ENCODE data around the gene NMRK2. TPM values are rescaled to one million over a fixed set of nuclear protein-coding genes. Genes with fewer than 3 reads are reported as not detected.
A peak's percentile ranks its signal among the peaks of the same experiment; 100 is the strongest.

NMRK2 gene
- polyA plus RNA-seq, 3 donors, result not detected

DNA sequence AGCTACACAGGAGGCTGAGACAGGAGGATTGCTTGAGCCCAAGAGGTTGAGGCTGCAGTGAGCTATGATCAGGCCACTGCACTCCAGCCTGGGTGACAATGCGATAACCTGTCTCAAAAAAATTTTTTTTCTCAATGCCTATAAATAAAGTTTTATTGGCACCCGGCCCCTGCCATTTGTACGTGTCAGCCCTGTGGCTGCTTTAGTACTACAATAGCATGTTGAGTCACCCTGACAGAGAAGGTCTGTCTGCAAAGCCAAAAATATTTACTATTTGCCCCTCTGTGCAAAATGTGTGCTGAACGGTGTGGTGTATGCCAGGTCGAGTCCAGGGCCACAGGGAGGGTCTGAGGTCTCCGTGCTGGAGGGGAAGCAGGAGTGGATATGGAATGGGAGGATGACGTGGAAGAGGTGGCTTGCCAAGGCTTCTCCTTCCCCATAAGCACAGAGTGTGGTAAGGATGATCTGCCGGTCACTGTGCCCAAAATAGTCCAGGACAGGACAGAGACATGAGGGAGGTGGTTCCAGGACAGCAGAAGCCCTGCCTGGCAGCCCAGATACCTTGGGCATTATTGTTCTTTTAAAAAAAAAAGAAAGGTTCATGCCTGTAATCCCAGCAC is 10.0 kb downstream of the NMRK2 start:
- DNase-seq, result no peak
- intact Hi-C loops (cut with micrococcal nuclease), result no loop called here
- 94% methylated on average over 3 of the region's 8 CpGs for WGBS (ENCODE audit: insufficient coverage)
- Mint-ChIP-seq H3K27ac (no peak overlapping the region), H3K9me3 (peaks cover 0 to 2% (median 0%) of the 10 kb centered on the region in 7 donors), H3K4me3 (no peak overlapping the region), H3K36me3 (no peaks in the 10 kb centered on the region), H3K4me1 (peaks cover 13% of the 10 kb centered on the region), H3K27me3 (ENCODE audit: low read depth in 3 of 3) (peaks cover 0 to 5% (median 4%) of the 10 kb centered on the region in 3 donors)
- no peaks in the 10 kb centered on the region for H3K9me3 ChIP-seq (replicated peaks in 1 of 2; ENCODE audit: control insufficient read depth in 1 of 2, insufficient read depth in 1 of 2, low read length in 2 of 2)
- H3K27ac ChIP-seq (ENCODE audit: low read depth in 1 of 2, low read length in 2 of 2), result no peak overlapping the region
- no peak overlapping the region for H3K4me2 ChIP-seq (replicated peaks; ENCODE audit: extremely low read depth, low read length, poor library complexity, severe bottlenecking)
- no peaks in the 10 kb centered on the region for H3K27me3 ChIP-seq (ENCODE audit: control insufficient read depth in 2 of 2, insufficient read depth in 2 of 2, low read length in 2 of 2)
- H3K79me2 ChIP-seq (ENCODE audit: insufficient read depth, low read length), result no peaks in the 10 kb centered on the region
- H3K36me3 ChIP-seq (replicated peaks in 1 of 2; ENCODE audit: control insufficient read depth in 1 of 2, insufficient read depth in 2 of 2, low read length in 2 of 2), result no peaks in the 10 kb centered on the region
- peaks cover 11 to 13% of the 10 kb centered on the region in 2 donors for H3K4me1 ChIP-seq (ENCODE audit: control insufficient read depth in 1 of 2, insufficient read depth in 2 of 2, low read length in 2 of 2)
- H2AFZ ChIP-seq (ENCODE audit: insufficient read depth, low read depth, low read length, poor library complexity, severe bottlenecking), result no peak overlapping the region
- H4K20me1 ChIP-seq (ENCODE audit: insufficient read depth, low read length), result no peaks in the 10 kb centered on the region
- TF ChIP-seq, protein P1, sequence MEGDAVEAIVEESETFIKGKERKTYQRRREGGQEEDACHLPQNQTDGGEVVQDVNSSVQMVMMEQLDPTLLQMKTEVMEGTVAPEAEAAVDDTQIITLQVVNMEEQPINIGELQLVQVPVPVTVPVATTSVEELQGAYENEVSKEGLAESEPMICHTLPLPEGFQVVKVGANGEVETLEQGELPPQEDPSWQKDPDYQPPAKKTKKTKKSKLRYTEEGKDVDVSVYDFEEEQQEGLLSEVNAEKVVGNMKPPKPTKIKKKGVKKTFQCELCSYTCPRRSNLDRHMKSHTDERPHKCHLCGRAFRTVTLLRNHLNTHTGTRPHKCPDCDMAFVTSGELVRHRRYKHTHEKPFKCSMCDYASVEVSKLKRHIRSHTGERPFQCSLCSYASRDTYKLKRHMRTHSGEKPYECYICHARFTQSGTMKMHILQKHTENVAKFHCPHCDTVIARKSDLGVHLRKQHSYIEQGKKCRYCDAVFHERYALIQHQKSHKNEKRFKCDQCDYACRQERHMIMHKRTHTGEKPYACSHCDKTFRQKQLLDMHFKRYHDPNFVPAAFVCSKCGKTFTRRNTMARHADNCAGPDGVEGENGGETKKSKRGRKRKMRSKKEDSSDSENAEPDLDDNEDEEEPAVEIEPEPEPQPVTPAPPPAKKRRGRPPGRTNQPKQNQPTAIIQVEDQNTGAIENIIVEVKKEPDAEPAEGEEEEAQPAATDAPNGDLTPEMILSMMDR (IDR thresholded peaks at IDR 0.05), result no peak
- H3K9ac ChIP-seq (ENCODE audit: insufficient read depth, low read length, poor library complexity, severe bottlenecking), result no peak overlapping the region
- no peak overlapping the region for H3K4me3 ChIP-seq (replicated peaks in 1 of 3; ENCODE audit: low read depth in 2 of 3, low read length in 3 of 3)

DNA sequence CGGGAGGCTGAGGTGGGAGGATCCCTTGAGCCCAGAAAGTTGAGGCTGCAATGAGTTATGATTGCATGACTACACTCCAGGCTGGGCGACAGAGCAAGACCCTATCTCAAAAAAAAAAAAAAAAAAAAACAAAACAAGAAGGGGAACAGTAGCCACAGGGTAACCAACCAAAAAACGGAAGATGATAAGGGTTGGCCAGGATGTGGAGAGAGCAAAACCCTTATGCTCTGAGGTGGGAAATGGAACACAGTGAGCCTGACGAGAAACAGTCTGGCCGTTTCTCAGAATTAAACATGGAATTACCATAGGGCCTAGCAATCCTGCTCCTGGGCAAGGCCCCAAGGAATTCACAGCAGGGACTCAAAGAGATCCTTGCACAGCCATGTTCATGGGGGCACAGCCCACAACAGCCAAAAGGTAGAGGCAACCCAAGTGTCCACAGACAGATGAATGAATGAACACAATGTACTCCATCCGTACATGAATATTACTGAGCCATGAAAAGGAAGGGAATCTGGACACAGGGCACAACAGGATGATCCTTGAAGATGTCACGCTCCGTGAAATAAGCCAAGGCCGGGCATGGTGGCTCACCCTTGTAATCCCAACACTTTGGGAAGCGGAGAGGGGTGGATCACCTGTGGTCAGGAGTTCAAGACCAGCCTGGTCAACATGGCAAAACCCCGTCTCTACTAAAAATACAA is 11.3 kb downstream of the NMRK2 start:
- H4K20me1 ChIP-seq (ENCODE audit: insufficient read depth, low read length), result no peaks in the 10 kb centered on the region
- DNase-seq, result no peak
- no peak overlapping the region for H3K9ac ChIP-seq (ENCODE audit: insufficient read depth, low read length, poor library complexity, severe bottlenecking)
- no peaks in the 10 kb centered on the region for H3K36me3 Mint-ChIP-seq
- intact Hi-C loops (cut with micrococcal nuclease), result no loop called here
- WGBS (ENCODE audit: insufficient coverage), result 65% methylated on average over 8 of the region's 11 CpGs
- peaks cover 13% of the 10 kb centered on the region for H3K4me1 Mint-ChIP-seq
- H3K27me3 ChIP-seq (ENCODE audit: control insufficient read depth in 2 of 2, insufficient read depth in 2 of 2, low read length in 2 of 2), result no peaks in the 10 kb centered on the region
- no peak overlapping the region for H2AFZ ChIP-seq (ENCODE audit: insufficient read depth, low read depth, low read length, poor library complexity, severe bottlenecking)
- no peaks in the 10 kb centered on the region for H3K79me2 ChIP-seq (ENCODE audit: insufficient read depth, low read length)
- peaks cover 0 to 2% (median 0%) of the 10 kb centered on the region in 7 donors for H3K9me3 Mint-ChIP-seq
- peaks cover 11 to 13% of the 10 kb centered on the region in 2 donors for H3K4me1 ChIP-seq (ENCODE audit: control insufficient read depth in 1 of 2, insufficient read depth in 2 of 2, low read length in 2 of 2)
- no peaks in the 10 kb centered on the region for H3K9me3 ChIP-seq (replicated peaks in 1 of 2; ENCODE audit: control insufficient read depth in 1 of 2, insufficient read depth in 1 of 2, low read length in 2 of 2)
- no peak overlapping the region for H3K4me3 ChIP-seq (replicated peaks in 1 of 3; ENCODE audit: low read depth in 2 of 3, low read length in 3 of 3)
- no peaks in the 10 kb centered on the region for H3K36me3 ChIP-seq (replicated peaks in 1 of 2; ENCODE audit: control insufficient read depth in 1 of 2, insufficient read depth in 2 of 2, low read length in 2 of 2)
- H3K4me2 ChIP-seq (replicated peaks; ENCODE audit: extremely low read depth, low read length, poor library complexity, severe bottlenecking), result no peak overlapping the region
- TF ChIP-seq, protein P1 (IDR thresholded peaks at IDR 0.05), result no peak
- H3K27ac ChIP-seq (ENCODE audit: low read depth in 1 of 2, low read length in 2 of 2), result peak overlapping the region in 1 of 2 donors; percentile 14
- peak overlapping the region in 1 of 2 donors; percentile 60 for H3K4me3 Mint-ChIP-seq
- H3K27ac Mint-ChIP-seq, result peak overlapping the region in 5 of 7 donors; percentile 3 to 65 (median 31)
- H3K27me3 Mint-ChIP-seq (ENCODE audit: low read depth in 3 of 3), result peaks cover 0 to 5% (median 2%) of the 10 kb centered on the region in 3 donors
